Measurements from ENCODE around the gene ANKFY1. TPM values are rescaled to one million over a fixed set of nuclear protein-coding genes. Genes with fewer than 3 reads are reported as not detected.

Gene ANKFY1
- total RNA-seq, 1 experiment from 2014 or later, result 38.9 TPM

GRCh38 chr17:4185656-4186055 is 78.1 kb downstream of the ANKFY1 start:
- DNase-seq (ENCODE audit: low read depth, low spot score), result no peak
- H3K4me3 ChIP-seq (replicated peaks in 1 of 2; ENCODE audit: low read depth in 1 of 2, low read length in 2 of 2), result no peak overlapping the region
- no peaks in the 10 kb centered on the region for H3K79me2 ChIP-seq (ENCODE audit: insufficient read depth, low read length)
- no peak overlapping the region for H3K4me2 ChIP-seq (ENCODE audit: low read length)
- H3K9me3 ChIP-seq (ENCODE audit: control insufficient read depth in 1 of 2, insufficient read depth in 1 of 2, low read depth in 1 of 2, low read length in 2 of 2), result no peaks in the 10 kb centered on the region
- H3K27me3 ChIP-seq (ENCODE audit: insufficient read depth, low read length), result no peaks in the 10 kb centered on the region
- POLR2A ChIA-PET, result no interaction called here
- H4K20me1 ChIP-seq (ENCODE audit: insufficient read depth), result no peaks in the 10 kb centered on the region
- H3K4me1 ChIP-seq (ENCODE audit: control insufficient read depth in 1 of 2, insufficient read depth in 2 of 2, low read length in 2 of 2), result no peaks in the 10 kb centered on the region
- CTCF ChIA-PET, result no interaction called here
- intact Hi-C loops (cut with micrococcal nuclease), result no loop called here
- TF ChIP-seq EZH2 (IDR thresholded peaks at IDR 0.05), result no peak
- TF ChIP-seq ATF3 (IDR thresholded peaks at IDR 0.05), result no peak
- TF ChIP-seq CEBPB (IDR thresholded peaks at IDR 0.05; ENCODE audit: low read depth), result no peak
- TF ChIP-seq ZFX (IDR thresholded peaks at IDR 0.05), result no peak
- no peak for TF ChIP-seq ZBTB33 (IDR thresholded peaks at IDR 0.05; ENCODE audit: extremely low read depth, insufficient replicate concordance, low read length)
- TF ChIP-seq JUND (IDR thresholded peaks at IDR 0.05), result no peak
- RAD21 ChIA-PET (ENCODE audit: low non-redundant PET in 1 of 2, low total read pairs in 2 of 2, uncharacterized antibody in 2 of 2, unreplicated experiment in 2 of 2), result no interaction called here
- no peak overlapping the region for H3K9ac ChIP-seq (ENCODE audit: low read length)
- H3K27ac ChIP-seq (ENCODE audit: low read depth, low read length), result no peak overlapping the region
- ATAC-seq, result no peak
- H3K9me2 ChIP-seq (ENCODE audit: insufficient read depth), result no peaks in the 10 kb centered on the region
- BruUV-seq (replicated peaks), result no TSS peak
- H3K36me3 ChIP-seq (ENCODE audit: control insufficient read depth in 1 of 2, insufficient read depth in 2 of 2, low read length in 2 of 2), result peaks cover 22 to 27% of the 10 kb centered on the region in 2 experiments; a peak in 3 of 4 replicates
- no peak overlapping the region for H2AFZ ChIP-seq (ENCODE audit: low read depth, low read length, poor library complexity, severe bottlenecking)

- CTCF ChIA-PET, result interaction anchor here (1.7 kb wide), 1 partner anchor 15 kb away, joined by 5 read pairs; no protein-coding TSS in a partner anchor
- no peaks in the 10 kb centered on the region for H3K4me1 ChIP-seq (ENCODE audit: control insufficient read depth in 1 of 2, insufficient read depth in 2 of 2, low read length in 2 of 2)
- H4K20me1 ChIP-seq (ENCODE audit: insufficient read depth), result no peaks in the 10 kb centered on the region
- DNase-seq (ENCODE audit: low read depth, low spot score) (no peak), ATAC-seq (no peak)
- H3K27me3 ChIP-seq (ENCODE audit: insufficient read depth, low read length), result no peaks in the 10 kb centered on the region
- RAD21 ChIA-PET (ENCODE audit: low non-redundant PET in 1 of 2, low total read pairs in 2 of 2, uncharacterized antibody in 2 of 2, unreplicated experiment in 2 of 2), result no interaction called here
- H3K9me3 ChIP-seq (ENCODE audit: control insufficient read depth in 1 of 2, insufficient read depth in 1 of 2, low read depth in 1 of 2, low read length in 2 of 2), result no peaks in the 10 kb centered on the region
- BruUV-seq (replicated peaks), result no TSS peak
- peaks cover 22% of the 10 kb centered on the region in 2 experiments; a peak in 3 of 4 replicates for H3K36me3 ChIP-seq (ENCODE audit: control insufficient read depth in 1 of 2, insufficient read depth in 2 of 2, low read length in 2 of 2)
- intact Hi-C loops (cut with micrococcal nuclease), result no loop called here
- POLR2A ChIA-PET, result no interaction called here
- H2AFZ ChIP-seq (ENCODE audit: low read depth, low read length, poor library complexity, severe bottlenecking), result no peak overlapping the region
- H3K4me3 ChIP-seq (replicated peaks in 1 of 2; ENCODE audit: low read depth in 1 of 2, low read length in 2 of 2), result no peak overlapping the region
- TF ChIP-seq ATF3 (IDR thresholded peaks at IDR 0.05) (no peak), JUND (IDR thresholded peaks at IDR 0.05) (no peak)
- H3K27ac ChIP-seq (ENCODE audit: low read depth, low read length), result no peak overlapping the region
- H3K4me2 ChIP-seq (ENCODE audit: low read length), result no peak overlapping the region
- no peaks in the 10 kb centered on the region for H3K79me2 ChIP-seq (ENCODE audit: insufficient read depth, low read length)
- no peaks in the 10 kb centered on the region for H3K9me2 ChIP-seq (ENCODE audit: insufficient read depth)
- H3K9ac ChIP-seq (ENCODE audit: low read length), result no peak overlapping the region
These were observed 79.0 kb downstream of the ANKFY1 start for GRCh38 chr17:4184811-4185210.

Data from HCT116 (cell line).